Frontal cortex (tissue), 4 donors: ENCODE measurements around the gene DCAF15. TPM values are rescaled to one million over a fixed set of nuclear protein-coding genes. Genes with fewer than 3 reads are reported as not detected.

ENCODE experiments used
- DNase-seq, 2 donors: peaks; one replicate each; pipeline ENCODE4 v3.0.0; 2012; ENCODE audit warnings: low spot score in 2 of 2
- FAIRE-seq: peaks from 2 replicates; lab custom pipeline; 2012; peaks lifted over from hg19 to GRCh38; lab: Jason Lieb, UNC
- total RNA-seq: library from RNA; depleted of rRNA; stranded (reverse); fragments of >200 nt; gene quantifications from one replicate; pipeline ENCODE4 v1.2.3, GENCODE V29; 2014
- donor health status: control.
- donor health status: control.
- donor health status: control.

DCAF15 gene
- total RNA-seq, 1 donor from 2014 or later = 13.0 TPM

DNA sequence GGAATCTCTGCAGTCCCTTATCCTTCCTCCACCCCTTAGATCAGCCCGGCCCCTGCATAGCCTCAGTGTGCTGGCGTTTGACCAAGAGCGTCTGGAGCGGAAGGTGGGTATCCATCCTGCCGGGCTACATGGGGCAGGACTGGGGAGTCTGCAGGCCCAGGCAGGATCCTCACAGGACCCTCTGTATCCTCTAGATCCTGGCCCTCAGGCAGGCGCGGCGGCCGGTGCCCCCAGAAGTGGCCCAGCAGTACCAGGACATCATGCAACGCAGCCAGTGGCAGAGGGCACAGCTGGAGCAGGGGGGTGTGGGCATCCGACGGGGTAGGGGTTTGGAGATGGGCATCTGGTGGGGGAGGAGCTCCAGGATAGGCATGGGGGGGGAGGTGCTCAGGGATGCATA is 23.0 kb upstream of the DCAF15 start:
- FAIRE-seq (no peak), DNase-seq (no peak)

DNA sequence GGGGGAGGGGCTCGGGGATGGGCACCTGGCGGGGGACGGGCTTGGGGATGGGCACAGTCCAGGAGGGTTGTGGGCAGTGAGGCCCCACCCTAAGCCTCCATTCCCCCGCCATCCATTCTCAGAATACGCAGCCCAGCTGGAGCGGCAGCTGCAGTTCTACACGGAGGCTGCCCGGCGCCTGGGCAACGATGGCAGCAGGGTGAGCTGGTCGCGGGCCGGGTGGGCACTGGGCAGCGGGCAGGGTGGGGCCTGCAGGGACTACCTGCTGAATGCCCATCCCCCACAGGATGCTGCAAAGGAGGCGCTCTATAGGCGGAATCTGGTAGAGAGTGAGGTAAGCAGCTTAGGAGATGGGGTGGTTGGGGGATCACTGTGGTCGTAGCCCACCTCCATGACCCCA is 22.4 kb upstream of the DCAF15 start:
- no peak for DNase-seq
- no peak for FAIRE-seq

DNA sequence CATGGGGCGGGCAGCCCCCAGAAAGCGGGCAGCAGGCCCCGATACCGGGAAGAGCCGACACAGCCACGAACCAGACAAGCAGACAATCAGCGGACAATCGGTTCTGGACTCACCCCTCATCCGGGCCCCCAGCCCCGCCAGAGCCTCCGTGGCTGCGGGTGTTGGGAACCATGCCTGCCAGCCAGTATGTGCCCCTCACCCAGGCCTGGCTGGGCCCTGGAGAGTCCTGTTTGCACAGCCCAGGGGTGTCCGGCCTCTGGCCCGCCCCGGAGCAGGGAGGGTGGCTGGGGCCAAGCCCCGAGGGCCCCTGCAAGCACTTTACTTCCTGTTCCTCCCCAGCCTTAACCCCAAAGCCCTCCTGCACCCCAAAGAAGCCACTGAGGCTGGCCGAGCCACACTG is 21.9 kb upstream of the DCAF15 start:
- no peak for FAIRE-seq
- DNase-seq = no peak

DNA sequence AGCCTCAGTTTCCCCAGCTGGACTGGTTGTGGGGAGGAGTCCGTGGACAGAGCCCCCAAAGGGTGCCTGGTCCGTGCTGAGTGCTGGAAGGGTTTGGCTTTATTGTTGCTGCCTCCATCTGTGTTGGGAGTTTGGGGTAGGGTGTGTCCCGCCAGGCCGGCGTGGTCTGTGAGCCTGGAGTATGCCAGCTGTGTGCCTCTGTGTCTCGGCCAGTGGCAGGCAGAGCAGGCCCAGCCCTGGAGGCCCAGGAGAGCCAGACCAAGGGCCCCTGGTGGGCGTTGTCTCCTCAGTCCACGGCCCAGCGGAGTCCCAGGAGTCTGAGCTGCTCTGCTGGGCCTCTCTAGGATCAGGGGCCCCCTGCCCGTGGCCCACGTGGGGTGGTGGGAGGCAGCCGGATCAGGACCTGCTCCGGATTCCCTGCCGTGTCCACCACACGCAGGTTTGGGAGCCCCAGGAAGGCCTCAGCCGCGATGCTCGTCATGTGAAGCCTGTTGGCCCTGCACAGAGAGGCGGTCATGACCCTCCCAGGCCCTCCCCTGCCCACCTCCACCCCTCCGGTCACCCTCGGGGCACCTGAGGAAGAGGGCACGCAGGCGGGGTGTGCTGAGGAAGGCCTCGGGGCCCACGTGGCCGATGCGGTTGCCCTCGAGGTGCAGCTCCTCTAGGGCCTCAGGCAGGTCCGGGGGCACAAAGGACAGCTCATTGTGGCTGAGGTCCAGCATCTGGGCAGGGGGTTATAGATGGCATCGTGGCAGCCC is 20.7 kb upstream of the DCAF15 start:
- FAIRE-seq (no peak), DNase-seq (no peak)

DNA sequence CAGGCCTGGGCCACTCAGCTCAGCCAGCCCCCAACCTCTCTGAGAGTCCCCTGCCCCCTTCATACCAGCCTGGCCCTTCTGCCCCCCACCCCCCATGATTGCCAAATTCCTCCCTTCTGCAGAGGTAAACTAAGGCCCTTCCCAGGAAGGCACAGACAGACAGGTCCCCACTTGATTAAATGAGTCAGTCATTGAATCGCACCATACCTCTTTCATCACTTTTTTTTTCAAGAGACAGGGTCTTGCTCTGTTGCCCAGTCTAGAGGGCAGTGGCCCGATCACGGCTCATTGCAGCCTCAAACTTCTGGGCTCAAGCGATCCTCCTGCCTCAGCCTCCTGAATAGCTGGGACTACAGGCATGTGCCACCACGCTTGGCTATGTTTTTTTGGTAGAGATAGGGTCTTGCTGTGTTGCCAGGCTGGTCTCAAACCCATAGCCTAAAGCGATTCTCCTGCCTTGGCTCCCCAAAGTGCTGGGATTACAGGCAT is 20.1 kb upstream of the DCAF15 start:
- no peak for DNase-seq
- no peak for FAIRE-seq

DNA sequence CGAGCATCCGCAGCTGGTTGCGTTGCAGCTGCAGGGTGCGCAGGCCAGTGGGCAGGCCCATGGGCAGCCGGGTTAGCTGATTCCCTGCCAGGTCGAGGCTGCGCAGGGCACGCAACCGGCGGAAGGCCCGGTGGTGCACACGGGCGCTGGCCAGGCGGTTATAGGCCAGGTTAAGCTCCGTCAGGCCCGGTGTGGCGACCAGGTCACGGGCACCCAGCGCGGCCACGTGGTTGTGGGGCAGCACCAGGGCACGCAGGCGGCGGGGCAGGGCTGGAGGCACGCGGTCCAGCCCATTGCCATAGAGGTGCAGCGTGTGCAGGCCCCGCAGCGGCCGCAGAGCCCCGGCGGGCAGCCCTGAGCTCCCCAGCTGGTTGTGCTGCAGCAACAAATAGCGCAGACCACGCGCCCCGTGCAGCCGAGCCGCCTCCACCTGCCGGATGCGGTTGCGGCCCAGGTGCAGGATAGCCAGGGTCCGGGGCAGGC is 19.4 kb upstream of the DCAF15 start:
- DNase-seq = no peak
- no peak for FAIRE-seq

- no peak for DNase-seq
- FAIRE-seq = no peak
These were observed 17.6 kb upstream of the DCAF15 start for GRCh38 chr19:13934785-13935109.

DNA sequence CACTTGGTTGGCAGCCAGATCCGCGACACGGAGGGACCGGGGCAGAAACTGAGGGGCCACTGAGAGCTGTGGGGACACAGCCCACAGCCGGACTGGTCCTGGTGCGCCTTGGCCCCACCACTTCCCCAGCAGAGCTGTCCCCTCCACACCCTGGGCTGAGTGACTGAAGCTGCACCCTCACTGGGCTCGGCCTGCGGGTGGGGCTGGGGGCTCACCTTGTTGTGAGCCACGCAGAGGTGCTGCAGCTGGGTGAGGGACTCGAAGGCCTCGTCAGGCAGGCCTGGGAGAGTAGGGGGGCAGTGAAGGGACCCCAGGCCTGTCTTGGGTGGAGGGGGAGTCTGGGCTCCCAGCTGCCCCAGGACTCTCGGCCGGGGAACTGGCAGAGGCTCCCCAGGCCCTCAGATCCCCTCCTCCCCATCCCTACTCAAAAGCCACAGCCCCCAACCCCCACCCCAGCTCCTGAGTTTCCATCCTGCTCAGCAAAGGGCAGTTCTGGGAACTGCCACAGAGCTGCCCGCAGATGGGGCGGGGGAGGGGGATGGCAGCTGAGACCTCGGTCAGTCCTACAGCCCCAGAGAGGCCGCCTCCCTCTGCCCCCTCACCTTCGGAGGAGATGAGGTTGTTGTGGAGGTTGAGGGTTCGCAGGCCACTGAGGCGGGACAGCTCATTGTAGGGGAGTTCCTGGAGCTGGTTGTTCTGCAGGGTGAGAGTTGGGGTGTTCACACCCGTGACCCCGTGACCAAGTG is 16.4 kb upstream of the DCAF15 start:
- DNase-seq = no peak
- no peak for FAIRE-seq

DNA sequence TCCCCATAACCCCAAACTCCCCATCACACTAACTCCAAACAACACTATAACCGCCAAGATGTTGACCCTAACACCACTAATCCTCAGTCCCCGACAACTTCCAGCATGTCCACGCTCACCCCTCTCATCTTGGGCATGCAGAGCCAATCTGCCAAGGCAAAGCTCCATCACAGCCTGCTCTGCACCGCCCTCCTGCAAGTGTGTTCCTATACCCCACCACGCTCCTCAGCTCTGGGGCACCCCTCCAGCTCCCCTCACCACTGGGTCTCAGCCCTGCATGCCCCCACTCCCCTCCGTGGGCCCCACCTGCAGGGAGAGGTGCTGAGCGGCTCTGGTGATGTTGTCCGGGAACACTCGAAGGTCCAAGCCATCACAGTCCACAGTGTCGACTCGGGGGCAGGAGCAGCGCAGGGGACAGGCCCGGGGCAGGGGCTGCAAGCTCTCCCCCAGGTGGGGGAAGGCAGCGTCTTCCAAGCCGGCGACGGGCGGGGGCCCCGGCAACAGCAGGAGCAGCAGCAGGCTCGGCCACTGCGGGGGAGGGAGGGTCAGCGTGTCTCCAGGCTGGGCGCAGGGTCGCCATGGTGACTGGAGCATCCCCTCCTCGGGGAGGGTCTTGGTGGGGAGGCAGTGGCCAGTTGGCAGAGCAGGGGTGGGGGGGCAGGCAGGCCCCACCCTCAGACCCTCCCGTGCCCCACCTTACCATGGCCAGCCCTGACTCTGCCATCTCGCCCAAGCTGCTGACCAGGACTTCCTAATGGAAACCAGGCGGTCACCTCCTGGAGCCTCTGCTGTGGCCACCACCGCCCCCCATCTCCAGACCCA is 14.6 kb upstream of the DCAF15 start:
- no peak for DNase-seq
- FAIRE-seq = no peak

DNA sequence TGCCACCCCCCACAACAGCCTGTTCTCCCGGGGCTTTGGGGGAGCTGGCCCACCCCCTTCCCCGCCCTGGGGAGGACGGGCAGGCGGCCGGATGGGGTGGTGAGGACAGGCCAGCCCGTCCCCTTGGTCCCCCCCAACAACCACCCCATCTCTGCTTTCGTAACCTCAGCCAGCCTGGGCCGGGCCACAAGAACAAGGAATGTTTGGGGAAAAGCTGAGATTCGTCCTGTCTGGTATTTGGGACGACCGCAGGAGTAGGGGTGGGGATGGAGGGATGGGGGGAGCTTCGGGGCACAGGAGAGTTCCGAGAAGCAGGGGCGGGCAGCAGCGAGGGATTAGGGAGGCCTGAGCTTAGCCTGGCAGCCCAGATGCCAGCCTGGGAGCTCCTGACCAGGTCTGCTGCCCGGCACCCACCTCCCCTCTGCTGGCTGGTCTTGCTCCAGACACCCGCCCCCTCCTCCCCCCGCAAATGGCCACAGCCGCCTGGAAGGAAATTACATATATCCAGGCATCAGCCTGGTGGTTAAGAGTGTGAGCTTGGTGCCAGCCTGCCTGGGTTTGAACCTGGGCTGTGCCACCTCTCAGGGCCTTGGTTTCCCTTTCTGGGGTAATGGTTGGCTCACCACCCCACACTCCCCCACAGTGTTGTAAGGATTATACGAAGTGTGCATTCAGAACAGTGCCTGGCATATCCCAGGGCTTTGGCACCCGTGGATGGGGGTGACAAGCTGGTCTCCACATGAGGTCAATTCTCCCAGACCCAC is 13.8 kb upstream of the DCAF15 start, which contains the start of gene PODNL1:
PODNL1 (minus strand) TSS at position 117 of the 764 bp plus-strand sequence. CDS start 236 bp downstream, outside the sequence.
- DNase-seq = no peak

GRCh38 chr19:13942023-13942684 is 10.2 kb upstream of the DCAF15 start:
- FAIRE-seq = no peak
- DNase-seq = no peak

More for the DNA sequence above, 13.8 kb upstream of the DCAF15 start, which contains the start of gene PODNL1:
- FAIRE-seq = no peak

- no peak for DNase-seq
- FAIRE-seq = no peak
These were observed 5.9 kb upstream of the DCAF15 start for GRCh38 chr19:13946414-13946813.

GRCh38 chr19:13951043-13951442 is 1.3 kb upstream of the DCAF15 start:
- DNase-seq (no peak), FAIRE-seq (no peak)

DNA sequence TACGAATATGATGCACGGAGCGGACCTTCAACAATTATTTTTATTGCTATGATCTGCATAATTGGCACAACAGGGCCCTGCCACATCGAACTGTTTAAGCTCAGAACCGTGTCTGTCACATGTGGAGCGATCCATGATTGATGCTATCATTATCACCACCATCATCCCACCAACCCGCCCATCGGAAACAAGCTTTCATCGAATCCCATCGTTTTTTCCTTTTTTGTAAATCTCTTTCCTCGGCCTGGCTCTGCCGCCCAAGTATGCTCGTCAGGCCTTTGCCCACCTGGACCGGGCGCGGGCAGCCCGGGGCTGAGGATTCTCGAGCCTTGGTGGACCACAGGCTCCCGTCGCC is 533 bp upstream of the DCAF15 start:
- FAIRE-seq (no peak), DNase-seq (no peak)

GRCh38 chr19:13952931-13953531 is 722 bp downstream of the DCAF15 start:
- DNase-seq = no peak
- FAIRE-seq = no peak

DNA sequence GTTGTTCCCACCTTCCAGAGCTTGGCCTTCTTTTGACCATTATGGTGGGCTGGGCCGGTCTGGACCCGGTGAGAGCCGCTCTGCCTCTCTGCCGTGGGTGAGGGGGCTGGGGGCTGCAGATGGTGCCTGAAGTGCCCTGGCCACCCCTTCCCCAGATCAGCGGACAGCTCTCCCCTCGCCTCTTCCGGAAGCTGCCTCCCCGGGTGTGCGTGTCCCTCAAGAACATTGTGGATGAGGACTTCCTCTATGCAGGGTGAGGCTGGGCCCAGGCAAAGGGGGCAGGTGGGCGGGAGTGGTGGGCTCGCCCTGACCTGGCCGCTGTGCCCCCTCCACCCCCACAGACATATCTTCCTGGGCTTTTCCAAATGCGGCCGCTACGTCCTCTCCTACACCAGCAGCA is 1.9 kb downstream of the DCAF15 start:
- FAIRE-seq (no peak), DNase-seq (no peak)

GRCh38 chr19:13955662-13956364 is 3.5 kb downstream of the DCAF15 start:
- FAIRE-seq (no peak), DNase-seq (no peak)

DNA sequence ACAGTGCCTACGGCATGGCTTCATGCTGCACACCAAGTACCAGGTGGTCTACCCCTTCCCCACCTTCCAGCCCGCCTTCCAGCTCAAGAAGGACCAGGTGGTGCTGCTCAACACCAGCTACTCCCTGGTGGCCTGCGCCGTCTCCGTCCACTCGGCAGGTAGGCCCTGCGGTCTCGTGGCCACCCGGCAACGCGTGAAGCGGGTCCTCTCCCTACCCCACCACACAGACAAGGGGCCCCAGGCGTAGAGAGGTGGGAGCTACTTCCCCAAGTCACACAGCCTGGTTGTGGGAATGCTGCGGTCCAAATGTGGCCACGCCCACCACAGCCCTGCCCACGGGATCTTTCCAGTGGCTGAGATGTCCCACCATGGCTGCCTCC is 4.0 kb downstream of the DCAF15 start:
- DNase-seq (no peak), FAIRE-seq (no peak)
